ENCODE results near the gene VIPR2. TPM values are rescaled to one million over a fixed set of nuclear protein-coding genes. Genes with fewer than 3 reads are reported as not detected.
A peak's percentile ranks its signal among the peaks of the same experiment; 100 is the strongest.

Gene VIPR2
- total RNA-seq, 4 donors from 2014 or later: 9.3 to 16.6 (median 12.1) TPM

DNA sequence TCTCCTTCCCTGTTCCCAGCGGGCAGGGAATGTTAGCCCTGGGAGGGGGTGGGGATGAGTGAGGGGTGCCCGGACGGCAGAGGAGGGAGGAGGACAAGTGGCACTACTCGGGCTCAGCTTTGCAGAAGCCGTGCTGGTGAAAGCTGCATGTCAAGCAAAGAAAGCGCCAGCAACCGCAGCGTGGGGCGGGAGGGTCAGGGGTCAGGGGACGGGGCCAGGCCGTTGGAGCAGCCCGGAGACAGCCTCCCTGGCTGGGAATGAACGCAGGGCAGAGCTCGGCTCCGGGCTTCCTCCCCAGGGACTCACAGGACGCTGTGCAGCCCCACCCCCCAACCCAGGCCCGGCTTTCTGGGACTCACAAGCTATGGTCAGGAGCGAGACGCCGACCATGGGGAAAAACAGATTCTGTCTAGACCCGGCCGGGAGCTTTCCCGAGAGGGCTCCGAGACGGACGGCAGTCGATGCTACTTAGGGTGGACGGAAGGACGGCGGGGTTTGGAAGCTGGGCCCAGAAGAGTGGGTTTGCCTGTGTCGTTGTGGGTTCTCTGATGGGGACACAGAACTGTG lies 113.4 kb downstream of the VIPR2 start:
- peak; percentile 91 for DNase-seq (ENCODE audit: extremely low spot score)
- H3K27ac ChIP-seq (replicated peaks in 1 of 4): peak overlapping the region; percentile 69 to 82 (median 70)
- no peaks in the 10 kb centered on the region for H3K9me3 ChIP-seq
- H3K4me3 ChIP-seq: peak overlapping the region; percentile 59 to 70 (median 60)
- H3K27me3 ChIP-seq: peaks cover 0 to 22% (median 2%) of the 10 kb centered on the region in 4 donors
- TF ChIP-seq, protein P1, sequence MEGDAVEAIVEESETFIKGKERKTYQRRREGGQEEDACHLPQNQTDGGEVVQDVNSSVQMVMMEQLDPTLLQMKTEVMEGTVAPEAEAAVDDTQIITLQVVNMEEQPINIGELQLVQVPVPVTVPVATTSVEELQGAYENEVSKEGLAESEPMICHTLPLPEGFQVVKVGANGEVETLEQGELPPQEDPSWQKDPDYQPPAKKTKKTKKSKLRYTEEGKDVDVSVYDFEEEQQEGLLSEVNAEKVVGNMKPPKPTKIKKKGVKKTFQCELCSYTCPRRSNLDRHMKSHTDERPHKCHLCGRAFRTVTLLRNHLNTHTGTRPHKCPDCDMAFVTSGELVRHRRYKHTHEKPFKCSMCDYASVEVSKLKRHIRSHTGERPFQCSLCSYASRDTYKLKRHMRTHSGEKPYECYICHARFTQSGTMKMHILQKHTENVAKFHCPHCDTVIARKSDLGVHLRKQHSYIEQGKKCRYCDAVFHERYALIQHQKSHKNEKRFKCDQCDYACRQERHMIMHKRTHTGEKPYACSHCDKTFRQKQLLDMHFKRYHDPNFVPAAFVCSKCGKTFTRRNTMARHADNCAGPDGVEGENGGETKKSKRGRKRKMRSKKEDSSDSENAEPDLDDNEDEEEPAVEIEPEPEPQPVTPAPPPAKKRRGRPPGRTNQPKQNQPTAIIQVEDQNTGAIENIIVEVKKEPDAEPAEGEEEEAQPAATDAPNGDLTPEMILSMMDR (IDR thresholded peaks at IDR 0.05): no peak
- TF ChIP-seq EP300 (IDR thresholded peaks at IDR 0.05) (no peak), POLR2AphosphoS5 (IDR thresholded peaks at IDR 0.05) (no peak), POLR2A (IDR thresholded peaks at IDR 0.05; ENCODE audit: low read depth) (no peak)
- peaks cover 0 to 24% (median 6%) of the 10 kb centered on the region in 4 donors for H3K36me3 ChIP-seq
- 47% methylated on average over 30 of the region's 31 CpGs for WGBS
- intact Hi-C loops (cut with DNase I): loop anchor here (10.0 kb wide), 1 partner anchor 114 kb away; the partner anchor contains the start of gene VIPR2
- H3K4me1 ChIP-seq: peaks cover 7 to 36% (median 25%) of the 10 kb centered on the region in 4 donors

- WGBS: 2% methylated on average over 6 of the region's 59 CpGs
- intact Hi-C loops (cut with DNase I): loop anchor here (10.0 kb wide), 1 partner anchor 114 kb away; the partner anchor contains the start of gene VIPR2
- H3K9me3 ChIP-seq: no peaks in the 10 kb centered on the region
- peaks cover 0 to 18% (median 5%) of the 10 kb centered on the region in 4 donors for H3K36me3 ChIP-seq
- no peak for TF ChIP-seq POLR2A (IDR thresholded peaks at IDR 0.05; ENCODE audit: low read depth)
- peak; percentile 27 to 38 for TF ChIP-seq POLR2AphosphoS5 (IDR thresholded peaks at IDR 0.05)
- TF ChIP-seq EP300 (IDR thresholded peaks at IDR 0.05): no peak
- TF ChIP-seq, protein P1 (IDR thresholded peaks at IDR 0.05): peak; percentile 32 to 64 (median 43)
- peaks cover 0 to 21% (median 2%) of the 10 kb centered on the region in 4 donors for H3K27me3 ChIP-seq
- H3K4me1 ChIP-seq: peaks cover 7 to 36% (median 25%) of the 10 kb centered on the region in 4 donors
- H3K27ac ChIP-seq (replicated peaks in 1 of 4): peak overlapping the region; percentile 69 to 82 (median 70)
- peak; percentile 93 for DNase-seq (ENCODE audit: extremely low spot score)
- H3K4me3 ChIP-seq: peak overlapping the region; percentile 59 to 70 (median 60)
These were observed 114.1 kb downstream of the VIPR2 start for GRCh38 chr7:159030490-159031134.

- Histone ChIP-seq H3K4me3 (no peak overlapping the region), H3K27ac (replicated peaks in 1 of 4) (no peak overlapping the region), H3K9me3 (no peaks in the 10 kb centered on the region), H3K27me3 (peaks cover 0 to 35% (median 2%) of the 10 kb centered on the region in 4 donors), H3K4me1 (peaks cover 7 to 36% (median 25%) of the 10 kb centered on the region in 4 donors), H3K36me3 (peaks cover 0 to 3% (median under 1%) of the 10 kb centered on the region in 4 donors)
- DNase-seq (ENCODE audit: extremely low spot score): peak; percentile 89
- 71% methylated on average over 9 of the region's 26 CpGs for WGBS
- intact Hi-C loops (cut with DNase I): no loop called here
- TF ChIP-seq POLR2A (IDR thresholded peaks at IDR 0.05; ENCODE audit: low read depth) (no peak), POLR2AphosphoS5 (IDR thresholded peaks at IDR 0.05) (no peak), EP300 (IDR thresholded peaks at IDR 0.05) (no peak)
- TF ChIP-seq, protein P1 (IDR thresholded peaks at IDR 0.05): no peak
These were observed 115.9 kb downstream of the VIPR2 start for GRCh38 chr7:159028508-159029401.

DNA sequence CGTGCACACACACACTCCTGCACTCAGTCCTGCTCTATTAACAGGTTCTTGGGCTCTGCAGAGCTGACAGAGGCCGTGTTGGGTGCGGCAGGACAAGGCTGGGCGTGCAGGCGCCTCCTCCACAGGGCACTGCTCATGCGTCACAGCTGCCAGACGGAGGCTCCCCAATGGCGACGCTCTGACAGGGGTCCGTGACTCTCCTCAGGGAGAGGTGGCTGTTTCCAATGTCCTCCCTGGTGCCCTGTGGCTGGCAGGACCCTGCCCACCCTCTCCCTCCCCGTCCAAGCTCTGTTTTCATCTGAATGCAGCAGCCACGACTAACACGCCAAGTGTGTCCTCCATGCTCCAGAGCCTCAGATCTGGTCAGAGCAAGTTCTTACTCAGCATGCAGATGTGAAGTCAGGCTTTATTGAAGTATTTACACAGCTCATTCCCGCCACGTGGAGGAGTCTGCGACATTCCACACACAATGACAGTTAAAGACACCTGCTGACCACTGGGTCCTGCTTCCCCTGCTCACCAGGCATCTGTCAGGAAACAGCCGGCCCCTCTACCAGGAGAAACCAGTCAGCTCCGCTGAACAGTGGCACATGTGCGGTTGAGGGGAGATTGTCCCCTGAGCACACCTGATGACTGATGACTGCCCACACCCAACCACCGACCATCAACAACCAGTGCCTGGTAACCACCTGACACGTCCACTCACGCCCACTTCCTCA lies 116.7 kb downstream of the VIPR2 start:
- TF ChIP-seq, protein P1 (IDR thresholded peaks at IDR 0.05): no peak
- TF ChIP-seq POLR2AphosphoS5 (IDR thresholded peaks at IDR 0.05) (no peak), POLR2A (IDR thresholded peaks at IDR 0.05; ENCODE audit: low read depth) (no peak), EP300 (IDR thresholded peaks at IDR 0.05) (no peak)
- Histone ChIP-seq H3K9me3 (no peaks in the 10 kb centered on the region), H3K4me1 (peaks cover 7 to 36% (median 25%) of the 10 kb centered on the region in 4 donors), H3K27ac (replicated peaks in 1 of 4) (no peak overlapping the region), H3K4me3 (no peak overlapping the region), H3K27me3 (peaks cover 0 to 37% (median 2%) of the 10 kb centered on the region in 4 donors), H3K36me3 (no peaks in the 10 kb centered on the region)
- WGBS: 71% methylated on average over 17 of the region's 22 CpGs
- intact Hi-C loops (cut with DNase I): no loop called here
- peak; percentile 79 for DNase-seq (ENCODE audit: extremely low spot score)
